IMR-90 (cell line): Measurements from ENCODE around the gene CCDC33.

Experiments used
- CEBPB ChIP-seq: IDR thresholded peaks from 2 replicates; pipeline ENCODE4 v1.6.1; 2012; ENCODE audit warnings: low read depth, low read length, improper control_type of control experiment
- CHD1 ChIP-seq: IDR thresholded peaks from 2 replicates; pipeline ENCODE4 v1.6.1; 2012; ENCODE audit warnings: low read depth, low read length, improper control_type of control experiment
- FOS ChIP-seq: fragments of 150-350 bp; IDR thresholded peaks from 2 replicates; pipeline ENCODE4 v1.6.1; 2016; ENCODE audit warnings: low read depth, low read length
- MAFK ChIP-seq: IDR thresholded peaks from 2 replicates; pipeline ENCODE4 v1.6.1; 2012; ENCODE audit warnings: low read depth, low read length, improper control_type of control experiment
- MAZ ChIP-seq: IDR thresholded peaks from 2 replicates; pipeline ENCODE4 v1.6.1; 2012; ENCODE audit warnings: low read depth, mild to moderate bottlenecking, low read length, improper control_type of control experiment, moderate library complexity, borderline replicate concordance
- MXI1 ChIP-seq: IDR thresholded peaks from 2 replicates; pipeline ENCODE4 v1.6.1; 2012; ENCODE audit warnings: low read depth, mild to moderate bottlenecking, low read length, moderate library complexity, borderline replicate concordance
- POLR2A ChIP-seq: IDR thresholded peaks from 2 replicates; pipeline ENCODE4 v1.6.1; 2012; ENCODE audit warnings: mild to moderate bottlenecking, low read depth, low read length
- RCOR1 ChIP-seq: IDR thresholded peaks from 2 replicates; pipeline ENCODE4 v1.6.1; 2012; ENCODE audit warnings: mild to moderate bottlenecking, low read length, improper control_type of control experiment; ENCODE audit not compliant: insufficient replicate concordance
- SMC3 ChIP-seq: fragments of 150-350 bp; IDR thresholded peaks from 2 replicates; pipeline ENCODE4 v1.6.1; 2016; ENCODE audit warnings: low read depth, mild to moderate bottlenecking, antibody characterized with exemption, low read length, moderate library complexity
- USF2 ChIP-seq: fragments of 150-350 bp; IDR thresholded peaks from 2 replicates; pipeline ENCODE4 v1.6.1; 2017; ENCODE audit warnings: mild to moderate bottlenecking, antibody characterized with exemption, low read length, low read depth
- TF ChIP-seq, protein P1 (sequence below): conservative IDR thresholded peaks from 2 replicates; pipeline ENCODE4 v1.5.1; 2012; ENCODE audit warnings: mild to moderate bottlenecking, low read depth, low read length, improper control_type of control experiment

- TF ChIP-seq, protein P1, sequence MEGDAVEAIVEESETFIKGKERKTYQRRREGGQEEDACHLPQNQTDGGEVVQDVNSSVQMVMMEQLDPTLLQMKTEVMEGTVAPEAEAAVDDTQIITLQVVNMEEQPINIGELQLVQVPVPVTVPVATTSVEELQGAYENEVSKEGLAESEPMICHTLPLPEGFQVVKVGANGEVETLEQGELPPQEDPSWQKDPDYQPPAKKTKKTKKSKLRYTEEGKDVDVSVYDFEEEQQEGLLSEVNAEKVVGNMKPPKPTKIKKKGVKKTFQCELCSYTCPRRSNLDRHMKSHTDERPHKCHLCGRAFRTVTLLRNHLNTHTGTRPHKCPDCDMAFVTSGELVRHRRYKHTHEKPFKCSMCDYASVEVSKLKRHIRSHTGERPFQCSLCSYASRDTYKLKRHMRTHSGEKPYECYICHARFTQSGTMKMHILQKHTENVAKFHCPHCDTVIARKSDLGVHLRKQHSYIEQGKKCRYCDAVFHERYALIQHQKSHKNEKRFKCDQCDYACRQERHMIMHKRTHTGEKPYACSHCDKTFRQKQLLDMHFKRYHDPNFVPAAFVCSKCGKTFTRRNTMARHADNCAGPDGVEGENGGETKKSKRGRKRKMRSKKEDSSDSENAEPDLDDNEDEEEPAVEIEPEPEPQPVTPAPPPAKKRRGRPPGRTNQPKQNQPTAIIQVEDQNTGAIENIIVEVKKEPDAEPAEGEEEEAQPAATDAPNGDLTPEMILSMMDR = no peak
- no peak for TF ChIP-seq CEBPB
- TF ChIP-seq MXI1 = no peak
- TF ChIP-seq POLR2A = no peak
- no peak for TF ChIP-seq MAZ
- TF ChIP-seq USF2 = no peak
- TF ChIP-seq RCOR1 = no peak
- TF ChIP-seq SMC3 = no peak
- TF ChIP-seq MAFK = no peak
- TF ChIP-seq CHD1 = no peak
- TF ChIP-seq FOS = no peak
Observed at GRCh38 chr15:74210729-74211128, 25.4 kb upstream of the CCDC33 start.
